A204.1 (cell line): Measurements from ENCODE around the gene WRNIP1.
A peak's percentile ranks its signal among the peaks of the same experiment; 100 is the strongest.
"Not testable (repeated sequence)": the region's sequence is repeated elsewhere in the genome, so short reads cannot be mapped to it uniquely, and the experiment has no call there.

Source experiments
- FAIRE-seq: peaks from 2 replicates; lab custom pipeline; 2012; peaks lifted over from hg19 to GRCh38; lab: Jason Lieb, UNC

The WRNIP1 gene

DNA sequence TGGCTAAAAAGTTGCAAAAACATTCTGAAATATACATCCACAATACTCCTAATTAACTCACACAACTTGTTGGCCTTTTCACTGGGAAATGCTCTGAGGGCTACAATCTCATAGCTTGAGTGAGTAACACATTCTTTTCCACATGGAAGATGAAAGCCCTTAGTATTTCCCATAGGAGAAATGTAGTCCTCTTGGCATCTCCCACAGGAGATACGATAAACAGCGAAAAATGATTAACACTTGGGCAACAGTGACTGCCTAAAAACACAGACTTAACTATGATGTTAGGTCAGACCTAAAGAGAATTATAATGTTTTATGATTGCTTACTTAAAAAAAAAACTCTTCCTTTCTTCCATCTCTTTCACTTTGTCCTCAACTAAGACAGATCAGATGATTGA is 23.4 kb upstream of the WRNIP1 start:
- FAIRE-seq, result no peak

- FAIRE-seq, result no peak
Measured at GRCh38 chr6:2743280-2744208, 21.6 kb upstream of the WRNIP1 start.

- no peak for FAIRE-seq
Measured at GRCh38 chr6:2744209-2744771, 20.9 kb upstream of the WRNIP1 start.

GRCh38 chr6:2744778-2745177 is 20.4 kb upstream of the WRNIP1 start:
- FAIRE-seq, result no peak

DNA sequence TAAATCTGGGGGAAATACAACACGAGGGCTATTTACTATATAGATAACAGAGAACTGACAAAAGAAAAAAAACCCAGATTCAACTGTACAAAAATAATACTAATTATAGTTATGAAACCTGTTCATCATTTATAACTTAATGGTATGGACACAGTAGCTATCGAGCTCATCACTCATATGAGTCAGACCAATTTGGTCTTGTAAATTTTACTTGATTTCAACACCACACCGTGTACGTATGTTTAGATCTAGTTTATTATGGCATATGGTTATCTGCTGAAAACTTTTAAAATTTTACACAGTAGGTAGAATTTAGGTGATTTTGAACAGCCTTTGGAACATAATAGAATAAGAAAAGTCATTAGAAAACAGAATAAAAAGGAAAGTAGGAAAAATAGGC is 19.9 kb upstream of the WRNIP1 start:
- FAIRE-seq, result no peak

GRCh38 chr6:2746557-2747061 is 18.6 kb upstream of the WRNIP1 start:
- FAIRE-seq, result no peak

GRCh38 chr6:2748183-2748582 is 17.0 kb upstream of the WRNIP1 start:
- FAIRE-seq, result no peak

GRCh38 chr6:2749969-2750600 is 15.1 kb upstream of the WRNIP1 start:
- FAIRE-seq, result peak; percentile 96

- no peak for FAIRE-seq
Measured at GRCh38 chr6:2750832-2751231, 14.4 kb upstream of the WRNIP1 start, which contains the start of gene MYLK4. Gene MYLK4, minus strand, starts transcription at chr6:2750922. Its CDS starts 1,628 bp downstream, at chr6:2749294.

GRCh38 chr6:2751871-2752270 is 13.3 kb upstream of the WRNIP1 start:
- FAIRE-seq, result no peak

DNA sequence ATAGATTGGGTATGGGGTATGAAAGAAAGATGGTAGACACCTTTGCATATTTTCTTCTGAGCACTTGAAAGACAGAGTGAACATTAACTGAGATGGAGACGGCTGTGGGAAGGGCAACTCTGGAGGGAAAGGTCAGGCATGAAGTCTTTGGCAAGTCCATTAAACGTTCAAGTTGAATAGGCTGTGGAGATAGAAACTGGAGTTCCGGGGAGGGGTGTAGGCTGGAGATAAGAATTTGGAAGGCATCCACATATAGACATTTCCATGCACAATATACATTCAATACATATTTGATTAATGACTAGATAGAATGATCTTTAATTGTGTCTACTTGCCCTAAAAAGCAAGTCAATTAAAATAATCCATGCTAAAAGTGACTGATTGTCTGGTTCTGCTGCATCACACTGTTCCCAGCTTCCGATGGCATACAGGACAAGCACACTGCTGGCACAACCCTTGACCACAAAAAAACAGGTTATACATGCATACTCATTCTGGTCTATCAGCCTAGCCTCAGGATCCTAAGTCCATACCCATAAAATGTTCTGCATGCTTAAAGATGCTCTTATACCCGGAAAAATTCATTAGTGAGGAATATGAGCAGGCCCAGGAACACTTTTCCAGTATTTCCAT is 12.6 kb upstream of the WRNIP1 start:
- FAIRE-seq, result no peak

DNA sequence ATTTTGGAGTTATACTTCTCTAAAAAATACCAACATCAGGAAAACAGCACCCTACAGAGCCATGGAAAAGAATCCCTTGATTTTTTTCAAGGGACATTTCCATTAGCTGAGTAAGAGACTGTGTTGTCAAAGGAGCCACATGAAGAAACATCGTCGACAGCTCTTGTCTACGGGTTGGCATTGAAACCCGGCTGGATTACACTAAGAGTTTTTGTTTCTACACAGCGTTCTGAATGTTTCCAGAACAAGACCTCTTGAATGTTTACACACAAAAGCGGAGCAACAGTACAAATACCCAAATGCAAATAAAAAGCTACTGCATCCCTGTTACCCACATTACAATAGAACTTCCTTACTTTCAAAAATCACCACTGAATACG is 12.1 kb upstream of the WRNIP1 start:
- FAIRE-seq, result no peak

DNA sequence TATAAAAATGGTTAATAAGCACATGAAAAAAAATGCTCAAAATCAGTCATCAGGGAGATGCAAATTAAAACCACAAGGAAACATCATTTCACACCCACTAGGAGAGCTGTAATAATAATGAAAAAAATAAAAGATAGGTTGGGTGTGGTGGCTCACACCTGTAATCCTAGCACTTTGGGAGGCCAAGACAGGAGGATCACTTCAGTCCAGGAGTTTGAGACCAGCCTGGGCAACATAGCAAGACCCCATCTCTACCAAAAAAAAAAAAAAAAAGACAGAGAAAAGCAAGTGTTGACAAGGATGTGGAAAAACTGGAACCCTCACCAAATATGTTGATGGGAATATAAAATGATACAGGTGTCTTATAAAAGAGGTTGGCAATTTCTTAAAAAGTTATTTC is 11.4 kb upstream of the WRNIP1 start:
- no peak for FAIRE-seq

DNA sequence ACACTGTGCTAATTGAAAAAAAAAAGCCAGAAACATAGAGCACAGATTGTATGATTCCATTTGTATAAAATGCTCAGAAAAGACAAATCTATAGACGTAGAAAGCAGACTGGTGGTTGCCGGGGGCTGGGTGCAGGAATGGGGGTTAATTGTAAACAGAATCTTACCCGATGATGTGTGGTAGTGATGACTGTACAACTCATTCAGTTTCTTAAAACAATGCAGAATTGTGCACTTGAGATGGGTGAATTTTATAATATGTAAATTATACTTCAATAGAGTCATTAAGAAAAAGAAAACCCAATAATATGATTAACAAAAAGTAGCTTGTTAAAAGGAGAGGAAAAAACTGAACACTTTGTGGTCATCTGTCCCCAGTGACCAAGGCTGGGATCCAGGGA is 10.8 kb upstream of the WRNIP1 start:
- no peak for FAIRE-seq

DNA sequence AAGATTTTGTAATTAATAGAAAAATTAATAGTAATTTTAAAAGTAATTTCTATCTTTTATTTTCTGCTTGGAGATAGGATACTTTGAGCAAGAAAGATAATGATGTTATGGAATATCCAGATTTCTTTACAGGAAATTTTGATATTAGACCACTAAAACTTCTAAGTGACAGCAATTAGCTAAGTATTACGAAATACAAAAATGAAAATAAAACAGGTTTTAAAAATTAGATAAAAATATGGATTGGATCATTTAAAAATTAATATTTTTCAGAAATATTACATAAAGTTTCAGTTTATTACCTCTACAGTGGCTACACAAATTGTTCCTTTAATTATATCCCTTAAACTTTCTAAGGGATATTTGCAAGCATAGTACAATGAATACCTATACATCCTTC is 10.3 kb upstream of the WRNIP1 start:
- peak; percentile 9 for FAIRE-seq

DNA sequence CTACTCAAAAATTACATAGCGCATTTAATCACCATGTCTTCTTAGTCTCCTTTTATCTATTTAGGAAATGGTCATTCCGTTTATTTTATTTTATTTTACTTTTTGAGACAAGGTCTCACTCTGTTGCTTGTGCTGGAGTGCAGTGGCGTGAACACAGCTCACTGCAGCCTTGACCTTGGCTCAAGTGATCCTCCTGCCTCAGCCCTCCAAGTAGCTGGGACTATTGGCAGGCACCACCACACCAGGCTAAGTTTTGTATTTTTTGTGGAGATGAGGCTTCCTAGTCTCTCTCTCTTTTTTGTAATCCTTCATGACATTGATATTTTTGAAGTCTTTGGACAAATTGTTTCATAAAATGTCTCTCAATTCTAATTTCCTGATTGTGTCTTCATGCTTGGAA is 9.7 kb upstream of the WRNIP1 start:
- no peak for FAIRE-seq

GRCh38 chr6:2756241-2756640 is 9.0 kb upstream of the WRNIP1 start:
- no peak for FAIRE-seq

DNA sequence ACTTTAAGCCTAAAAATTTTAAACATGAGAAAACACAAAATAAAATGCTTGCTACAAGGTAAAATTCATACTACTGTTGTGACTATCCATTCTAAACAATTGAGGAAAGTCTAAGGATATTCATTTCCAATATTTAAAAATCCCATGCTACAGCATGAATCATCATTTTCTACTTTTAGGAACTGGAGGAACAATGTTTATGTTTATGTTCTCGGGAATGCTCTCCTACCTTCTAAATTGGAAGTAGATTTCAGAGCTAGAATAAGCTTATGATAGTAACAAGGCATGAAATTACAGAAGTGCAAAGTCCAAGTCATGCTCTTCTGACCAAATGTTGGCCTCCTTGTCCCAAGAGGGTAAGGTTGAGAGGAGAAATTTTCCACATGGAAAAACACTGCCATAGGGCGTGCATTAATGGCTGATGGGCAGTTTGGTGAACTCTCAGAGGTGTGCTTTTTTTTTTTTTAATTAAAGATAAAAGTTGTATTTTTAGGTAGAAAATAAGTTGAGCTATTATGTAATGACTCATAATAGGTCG is 8.4 kb upstream of the WRNIP1 start:
- FAIRE-seq, result no peak

GRCh38 chr6:2758980-2759379 is 6.2 kb upstream of the WRNIP1 start:
- no peak for FAIRE-seq

GRCh38 chr6:2760882-2761842 is 4.0 kb upstream of the WRNIP1 start:
- FAIRE-seq, result no peak

- FAIRE-seq, result not testable (repeated sequence)
Measured at GRCh38 chr6:2762868-2763267, 2.3 kb upstream of the WRNIP1 start.
